Measurements from ENCODE around the gene DIAPH3. TPM values are rescaled to one million over a fixed set of nuclear protein-coding genes. Genes with fewer than 3 reads are reported as not detected.

DIAPH3 gene
- total RNA-seq, 2 donors from 2014 or later = 0.27 to 2.4 TPM

- intact Hi-C loops (cut with DNase I) = no loop called here
- Histone ChIP-seq H3K36me3 (no peaks in the 10 kb centered on the region), H3K27ac (no peak overlapping the region), H3K27me3 (replicated peaks; ENCODE audit: insufficient read depth) (no peaks in the 10 kb centered on the region), H3K4me3 (no peak overlapping the region), H3K9me3 (no peaks in the 10 kb centered on the region), H3K4me1 (replicated peaks) (no peaks in the 10 kb centered on the region)
- TF ChIP-seq POLR2A (IDR thresholded peaks at IDR 0.05) (no peak), CTCF (IDR thresholded peaks at IDR 0.05) (no peak), POLR2AphosphoS5 (IDR thresholded peaks at IDR 0.05) (no peak)
- no peak for DNase-seq (ENCODE audit: low spot score)
These were observed 328.9 kb downstream of the DIAPH3 start for GRCh38 chr13:59834801-59835200.

- no peaks in the 10 kb centered on the region for H3K27me3 ChIP-seq (replicated peaks; ENCODE audit: insufficient read depth)
- TF ChIP-seq POLR2A (IDR thresholded peaks at IDR 0.05) (no peak), CTCF (IDR thresholded peaks at IDR 0.05) (no peak), POLR2AphosphoS5 (IDR thresholded peaks at IDR 0.05) (no peak)
- H3K9me3 ChIP-seq = no peaks in the 10 kb centered on the region
- no peak overlapping the region for H3K4me3 ChIP-seq
- no peak overlapping the region for H3K27ac ChIP-seq
- intact Hi-C loops (cut with DNase I) = no loop called here
- H3K36me3 ChIP-seq = no peaks in the 10 kb centered on the region
- no peaks in the 10 kb centered on the region for H3K4me1 ChIP-seq (replicated peaks)
- no peak for DNase-seq (ENCODE audit: low spot score)
These were observed 334.0 kb downstream of the DIAPH3 start for GRCh38 chr13:59829690-59830089.

- Histone ChIP-seq H3K4me3 (no peak overlapping the region), H3K36me3 (no peaks in the 10 kb centered on the region), H3K9me3 (no peaks in the 10 kb centered on the region), H3K27ac (no peak overlapping the region), H3K4me1 (replicated peaks) (no peaks in the 10 kb centered on the region), H3K27me3 (replicated peaks; ENCODE audit: insufficient read depth) (no peaks in the 10 kb centered on the region)
- DNase-seq (ENCODE audit: low spot score) = no peak
- WGBS = 60% methylated on average over 1 of the region's 1 CpG
- intact Hi-C loops (cut with DNase I) = no loop called here
- TF ChIP-seq POLR2AphosphoS5 (IDR thresholded peaks at IDR 0.05) = no peak
- no peak for TF ChIP-seq POLR2A (IDR thresholded peaks at IDR 0.05)
- TF ChIP-seq CTCF (IDR thresholded peaks at IDR 0.05) = no peak
These were observed 340.2 kb downstream of the DIAPH3 start for GRCh38 chr13:59823486-59823885.

GRCh38 chr13:59809564-59809963 is 354.2 kb downstream of the DIAPH3 start:
- WGBS = 94% methylated on average over 3 of the region's 3 CpGs
- H3K36me3 ChIP-seq = no peaks in the 10 kb centered on the region
- intact Hi-C loops (cut with DNase I) = no loop called here
- no peak for DNase-seq (ENCODE audit: low spot score)
- TF ChIP-seq POLR2A (IDR thresholded peaks at IDR 0.05) = no peak
- TF ChIP-seq CTCF (IDR thresholded peaks at IDR 0.05) = no peak
- no peak for TF ChIP-seq POLR2AphosphoS5 (IDR thresholded peaks at IDR 0.05)
- no peaks in the 10 kb centered on the region for H3K27me3 ChIP-seq (replicated peaks; ENCODE audit: insufficient read depth)
- H3K4me3 ChIP-seq = no peak overlapping the region
- H3K9me3 ChIP-seq = no peaks in the 10 kb centered on the region
- no peak overlapping the region for H3K27ac ChIP-seq
- H3K4me1 ChIP-seq (replicated peaks) = no peaks in the 10 kb centered on the region

GRCh38 chr13:59806801-59807200 is 356.9 kb downstream of the DIAPH3 start:
- TF ChIP-seq CTCF (IDR thresholded peaks at IDR 0.05) (no peak), POLR2A (IDR thresholded peaks at IDR 0.05) (no peak)
- Histone ChIP-seq H3K36me3 (no peaks in the 10 kb centered on the region), H3K4me1 (replicated peaks) (no peaks in the 10 kb centered on the region), H3K9me3 (no peaks in the 10 kb centered on the region), H3K27ac (no peak overlapping the region), H3K4me3 (no peak overlapping the region), H3K27me3 (replicated peaks; ENCODE audit: insufficient read depth) (no peaks in the 10 kb centered on the region)
- no peak for DNase-seq (ENCODE audit: low spot score)
- intact Hi-C loops (cut with DNase I) = no loop called here

Data from prostate gland (tissue), 2 donors.